Prostate gland (tissue), 2 donors: Measurements from ENCODE around the gene BORCS6.

Experiments
- CTCF ChIP-seq, 4 experiments: fragments of 200-600 bp in 2 of 4; fragments of 450-650 bp in 2 of 4; sonication (generic) in 2 of 4; IDR thresholded peaks; 1 replicate in 3 of 4; 2 replicates in 1 of 4; pipeline ENCODE4 v1.5.1; 2016 to 2019; ENCODE audit warnings: antibody characterized with exemption in 4 of 4, mild to moderate bottlenecking in 2 of 4, moderate library complexity in 2 of 4
- POLR2AphosphoS5 ChIP-seq: sonication (generic); formaldehyde crosslinking; IDR thresholded peaks from one replicate; pipeline ENCODE4 v1.6.1; 2017; ENCODE audit warnings: antibody characterized with exemption

- TF ChIP-seq CTCF (IDR thresholded peaks at IDR 0.05) (no peak), POLR2AphosphoS5 (no peak)
These were observed 29.8 kb downstream of the BORCS6 start for GRCh38 chr17:8160224-8160577.
